IPS-11a (cell line): ENCODE data around the gene KAT7.

Source experiments
- H3K4me3 ChIP-seq: one replicate; pipeline ENCODE4 v1.5.1; 2013; ENCODE audit warnings: low read depth, low read length, control low read depth

The KAT7 gene

DNA sequence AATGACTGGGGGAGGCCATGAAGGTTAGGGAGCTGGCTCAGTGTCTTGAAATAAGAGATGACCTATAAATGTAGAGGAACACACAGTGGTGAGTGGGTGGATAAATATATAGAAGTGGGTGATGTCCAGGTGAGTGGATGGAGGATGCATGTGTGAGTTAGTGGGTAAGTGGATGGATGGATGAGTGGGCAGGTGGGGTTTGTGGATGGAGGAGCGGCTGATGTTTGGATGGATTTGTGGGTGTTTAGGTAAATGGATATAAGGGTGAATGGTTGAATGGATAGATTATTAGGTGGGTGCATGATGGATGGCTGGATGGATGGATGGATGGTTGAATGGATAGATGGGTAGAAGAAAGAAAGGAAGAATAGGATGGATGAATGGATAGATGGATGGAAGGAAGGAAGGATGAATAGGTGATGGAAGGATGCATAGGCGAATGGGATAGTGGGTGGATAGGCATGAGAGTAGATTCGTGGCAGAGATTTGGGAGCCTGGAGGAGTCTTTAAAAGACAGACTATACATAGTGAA lies 78.5 kb downstream of the KAT7 start:
- H3K4me3 ChIP-seq, result no peak overlapping the region

DNA sequence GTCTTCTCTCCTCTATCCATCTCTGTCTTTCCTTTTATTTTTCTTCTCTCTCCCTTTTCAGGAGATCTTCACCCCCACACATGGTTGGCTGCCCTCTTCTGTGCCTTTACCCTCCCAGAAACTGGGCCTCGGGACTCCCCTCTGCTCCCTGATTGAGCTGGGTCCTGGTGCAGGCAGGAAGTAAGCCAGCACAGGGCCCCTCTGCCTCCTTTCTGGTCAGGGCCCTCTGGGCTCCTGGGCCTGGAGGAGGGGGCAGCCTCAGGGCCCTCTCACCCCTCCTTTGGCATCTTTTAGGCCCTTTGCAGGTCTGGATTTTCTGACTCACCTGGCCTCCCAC lies 80.5 kb downstream of the KAT7 start:
- H3K4me3 ChIP-seq, result no peak overlapping the region

DNA sequence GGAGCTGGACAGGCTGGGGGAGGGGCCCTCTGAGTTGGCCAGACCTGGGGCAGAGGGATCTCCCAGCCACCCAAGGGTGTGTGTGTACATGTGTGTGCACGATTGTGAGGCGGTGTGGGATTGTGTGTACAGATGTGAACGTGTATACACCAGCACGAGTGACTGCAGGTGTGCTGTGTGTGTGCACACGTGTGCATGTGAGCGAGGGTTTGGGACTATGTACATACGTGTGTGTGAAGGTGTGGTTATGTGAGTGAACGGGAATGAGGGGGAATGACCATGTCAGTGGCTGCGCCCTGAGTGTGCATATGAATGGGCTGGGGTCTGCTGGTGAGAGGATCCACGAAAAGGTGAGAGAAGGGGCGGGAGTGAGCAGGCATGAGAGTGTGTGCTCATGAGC lies 81.8 kb downstream of the KAT7 start:
- H3K4me3 ChIP-seq, result no peak overlapping the region

DNA sequence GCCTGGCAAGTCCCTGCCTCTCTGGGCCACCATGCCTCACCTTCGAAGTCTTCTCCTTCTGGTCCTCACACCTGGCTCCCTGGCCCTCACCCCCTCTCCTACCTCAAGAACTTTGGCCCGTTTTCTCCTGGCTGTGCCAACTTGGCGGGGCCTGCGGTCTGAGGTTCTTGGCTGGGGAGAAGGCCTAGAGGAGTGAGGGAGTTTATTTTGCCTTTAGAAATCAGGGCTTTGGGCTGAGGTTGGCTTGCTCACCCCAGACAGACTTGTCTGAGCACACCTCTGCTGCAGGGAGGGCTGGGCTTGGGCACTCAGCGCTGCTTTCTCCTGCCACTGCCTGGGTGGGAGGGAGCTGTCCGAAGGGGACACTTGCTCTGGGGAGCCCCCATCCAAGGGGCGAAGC lies 82.7 kb downstream of the KAT7 start:
- no peak overlapping the region for H3K4me3 ChIP-seq

DNA sequence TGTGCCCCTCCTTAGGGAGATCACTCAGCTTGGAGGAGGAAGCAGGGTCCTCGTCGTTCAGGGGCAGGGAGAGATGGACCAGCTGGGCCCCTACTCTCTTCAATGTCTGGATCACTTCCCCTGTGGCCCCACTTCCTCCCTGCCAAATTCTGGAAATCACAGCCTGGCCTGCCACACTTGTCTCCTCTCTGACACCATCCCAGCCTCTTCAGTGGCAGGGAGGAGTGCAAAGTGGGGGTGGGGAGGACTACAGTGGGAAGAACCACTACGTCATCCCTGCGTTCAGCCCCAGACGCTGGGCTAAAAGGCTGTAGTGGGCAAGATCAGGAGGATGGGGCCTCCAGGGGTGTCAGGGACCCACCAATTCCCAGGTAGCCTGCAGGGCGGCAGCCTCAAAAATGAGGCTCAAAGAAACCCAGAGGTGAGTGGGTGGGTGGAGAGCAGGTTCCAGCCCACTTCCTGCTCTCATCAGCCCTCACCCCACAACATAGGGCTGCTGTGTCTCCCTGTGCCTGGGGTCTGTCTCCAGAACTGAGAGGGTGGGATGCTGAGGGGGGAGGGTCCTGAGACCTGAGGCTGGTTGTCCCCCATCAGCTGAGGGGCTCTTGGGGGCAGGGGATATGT lies 84.4 kb downstream of the KAT7 start:
- H3K4me3 ChIP-seq, result no peak overlapping the region

DNA sequence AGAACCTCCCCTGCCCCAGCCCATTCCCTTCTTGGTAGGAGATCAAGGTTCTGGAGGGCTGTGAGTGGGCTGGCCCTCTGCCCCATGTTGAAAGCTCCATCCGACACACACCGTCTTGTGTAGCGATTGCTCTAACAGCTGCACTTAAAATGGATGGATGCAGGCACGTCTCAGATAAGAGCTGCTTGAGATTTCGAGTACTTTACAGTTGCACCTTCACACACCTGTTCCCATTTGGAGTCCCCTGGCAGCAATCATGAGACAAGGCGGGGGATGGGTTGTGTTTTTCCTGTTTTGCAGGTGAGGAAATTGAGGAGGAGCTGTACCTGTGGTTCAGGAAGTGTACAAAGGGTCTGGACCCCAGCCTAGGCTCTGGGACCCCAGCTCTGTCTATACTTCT lies 85.0 kb downstream of the KAT7 start:
- no peak overlapping the region for H3K4me3 ChIP-seq

DNA sequence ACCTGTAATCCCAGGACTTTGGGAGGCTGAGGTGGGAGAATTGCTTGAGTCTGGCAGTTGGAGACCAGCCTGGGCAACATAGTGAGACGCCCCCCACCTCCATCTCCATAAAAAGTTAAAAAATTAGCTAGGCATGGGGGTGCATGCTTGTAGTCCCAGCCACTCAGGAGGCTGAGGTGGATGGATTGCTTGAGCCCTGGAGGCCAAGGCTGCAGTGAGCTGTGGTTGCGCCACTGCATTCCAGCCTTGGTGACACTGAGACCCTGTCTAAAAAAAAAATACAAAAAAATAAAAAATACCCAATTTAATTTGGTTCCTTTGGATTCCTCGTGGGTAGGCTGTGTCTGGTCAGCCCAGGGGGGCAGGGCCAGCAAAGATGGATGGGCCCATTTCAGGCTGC lies 85.4 kb downstream of the KAT7 start:
- no peak overlapping the region for H3K4me3 ChIP-seq

DNA sequence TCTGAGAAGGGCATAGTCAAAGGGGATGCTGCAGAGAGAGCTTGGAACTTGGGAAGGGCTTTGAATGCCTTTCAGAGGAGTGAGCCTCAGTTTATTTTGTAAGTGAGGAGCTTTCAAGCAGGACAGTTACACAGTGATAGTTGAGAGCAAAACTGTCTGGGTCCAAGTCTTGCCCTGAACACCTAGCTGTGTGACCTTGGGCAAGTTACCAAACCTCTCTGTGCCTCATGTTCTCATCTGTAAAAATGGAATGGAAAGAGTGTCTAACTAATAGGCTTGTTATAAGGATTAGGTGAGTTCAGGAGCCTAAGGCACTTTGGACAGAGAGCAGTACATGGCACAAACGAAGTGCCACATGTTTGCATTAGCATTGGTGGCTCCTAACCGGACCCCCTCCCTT lies 86.4 kb downstream of the KAT7 start:
- no peak overlapping the region for H3K4me3 ChIP-seq

DNA sequence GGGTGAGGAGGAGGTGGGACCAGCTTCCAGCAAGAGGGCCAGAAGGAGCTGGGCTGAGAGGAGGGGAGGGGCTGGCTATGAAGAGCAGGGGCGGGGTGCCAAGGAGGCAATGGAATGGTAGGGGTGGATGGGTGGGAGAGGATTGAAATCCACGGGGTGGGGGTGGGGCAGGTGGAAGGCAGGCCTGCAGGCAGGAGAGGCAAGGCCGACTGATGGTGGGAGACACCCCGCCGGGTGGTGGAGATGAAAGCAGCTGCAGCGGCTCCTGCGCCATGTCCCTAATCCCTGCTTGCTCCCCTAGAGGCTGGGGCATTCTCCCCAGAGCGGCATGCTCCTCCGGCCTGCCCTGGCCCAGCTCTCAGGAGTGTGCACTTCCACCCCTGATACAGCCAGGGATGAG lies 87.2 kb downstream of the KAT7 start:
- H3K4me3 ChIP-seq, result no peak overlapping the region

DNA sequence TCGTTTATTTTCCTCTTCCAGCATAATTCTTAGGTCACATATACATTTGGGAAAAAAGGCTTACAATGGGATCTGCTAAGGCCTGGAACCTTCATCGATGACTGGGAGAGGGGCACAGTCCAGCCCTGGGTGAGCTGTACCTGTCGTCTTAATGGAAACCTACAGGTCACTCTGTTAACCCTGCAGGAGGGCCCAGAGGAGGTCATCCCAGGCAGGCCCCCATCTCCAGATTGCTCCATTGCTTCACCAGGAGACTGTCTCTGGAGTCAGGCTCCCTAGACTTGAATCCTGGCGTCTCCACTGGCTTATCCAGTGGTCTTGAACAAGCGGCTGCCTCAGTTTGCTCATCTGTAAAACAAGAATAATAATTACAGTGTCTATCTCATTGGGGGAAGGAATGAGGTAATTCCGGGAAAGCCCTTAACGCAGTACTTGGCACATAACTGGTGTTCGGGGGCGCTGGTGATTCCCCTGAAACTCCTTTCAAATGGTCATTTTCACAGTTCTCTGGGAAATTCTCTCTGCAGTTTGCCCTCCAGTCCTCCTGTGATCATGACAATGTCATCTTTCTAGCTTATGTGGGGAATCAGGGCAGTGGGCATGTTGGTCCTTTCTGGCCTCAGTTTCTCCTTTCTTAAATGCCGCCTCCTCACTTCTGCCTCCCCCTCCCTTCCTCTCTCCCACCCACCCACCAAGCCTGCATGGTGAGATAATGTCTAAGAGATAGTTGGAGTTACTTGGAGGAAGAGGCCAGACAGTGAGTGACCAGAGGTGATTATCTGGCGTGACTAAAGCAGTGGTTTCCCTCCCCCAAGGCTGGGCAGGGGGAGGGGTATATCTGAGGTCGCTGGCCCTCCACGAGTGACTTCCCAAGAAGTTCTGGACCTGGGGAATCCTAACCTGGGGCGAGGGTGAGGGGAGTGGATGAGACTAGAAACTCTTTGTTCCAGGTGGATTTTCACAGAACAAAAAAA lies 90.7 kb downstream of the KAT7 start:
- H3K4me3 ChIP-seq, result no peak overlapping the region

DNA sequence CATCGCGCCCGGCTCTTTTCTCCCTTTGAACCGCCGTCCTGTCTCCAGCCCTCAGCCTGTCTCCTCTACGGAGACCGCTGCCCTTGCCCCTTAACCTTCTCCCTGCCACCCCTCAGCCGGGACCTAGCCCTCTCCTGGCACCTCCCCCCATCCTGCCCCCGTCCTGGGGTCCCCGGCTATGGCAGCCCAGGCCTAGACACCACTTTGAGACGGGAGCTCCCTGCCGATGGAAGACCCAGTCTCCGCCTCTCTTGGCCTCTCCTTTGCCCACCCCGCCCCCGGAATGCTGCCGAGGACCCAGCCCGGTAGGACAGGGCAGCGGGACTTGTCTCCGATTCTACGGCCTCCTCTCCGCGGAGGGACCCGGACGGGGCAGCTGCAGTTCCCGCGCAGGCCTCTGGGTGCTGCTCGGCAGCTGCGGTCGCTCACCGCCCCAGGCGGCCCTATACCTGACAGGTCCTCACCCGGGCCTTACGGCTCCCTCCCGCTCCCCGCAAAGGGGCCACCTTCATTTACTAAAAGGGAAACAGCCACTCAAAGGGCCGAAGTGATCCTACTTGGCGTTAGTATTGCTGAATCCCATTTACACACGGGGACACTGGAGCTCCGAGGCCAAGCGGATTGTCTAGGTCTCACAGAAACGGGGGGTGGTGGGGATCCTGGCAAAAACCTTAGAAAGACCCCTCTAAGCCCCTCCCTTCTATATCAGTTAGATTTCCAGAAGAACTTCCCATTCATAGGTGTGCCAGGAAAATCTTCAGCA lies 92.0 kb downstream of the KAT7 start:
- H3K4me3 ChIP-seq, result peak overlapping the region; percentile 20

DNA sequence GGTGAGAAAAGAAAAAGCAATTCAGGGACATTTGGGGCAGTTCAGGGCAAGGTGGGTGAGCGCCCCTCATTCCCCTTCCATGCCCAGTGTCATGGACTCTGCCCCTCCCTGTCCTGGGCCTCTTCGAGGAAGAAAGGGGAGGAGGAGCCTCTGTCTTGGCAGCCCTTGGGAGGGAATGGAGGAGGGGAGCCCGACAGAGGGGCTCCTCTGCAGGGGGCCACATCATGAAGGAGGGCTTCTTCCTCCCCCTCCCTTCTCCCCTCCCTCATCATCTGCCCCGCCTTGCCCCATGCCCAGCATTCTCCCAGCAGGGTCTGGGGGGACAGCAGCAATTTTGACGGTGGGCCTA lies 92.5 kb downstream of the KAT7 start:
- no peak overlapping the region for H3K4me3 ChIP-seq

DNA sequence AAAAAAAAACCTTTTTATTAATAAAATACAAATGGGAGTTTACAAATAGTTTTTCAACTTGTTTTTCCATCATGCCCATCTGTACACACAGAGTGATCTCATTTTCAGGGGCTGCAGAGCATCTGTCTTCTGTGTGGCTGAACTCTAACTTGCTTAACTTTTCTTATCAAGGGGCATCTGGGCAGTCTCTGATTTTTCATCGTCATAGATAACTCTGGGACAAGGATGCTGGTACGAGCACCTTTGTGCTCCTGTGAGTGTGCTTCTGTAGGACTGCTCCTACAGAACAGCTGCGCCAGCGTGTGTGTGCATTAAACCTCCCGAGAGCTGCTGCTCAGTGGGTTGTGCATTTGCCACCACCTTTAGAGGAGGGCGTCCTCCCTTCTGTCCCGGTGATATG lies 94.0 kb downstream of the KAT7 start:
- no peak overlapping the region for H3K4me3 ChIP-seq
